ENCODE results near the gene TMC7.
"Not testable (repeated sequence)": the region's sequence is repeated elsewhere in the genome, so short reads cannot be mapped to it uniquely, and the experiment has no call there.

Gene TMC7

DNA sequence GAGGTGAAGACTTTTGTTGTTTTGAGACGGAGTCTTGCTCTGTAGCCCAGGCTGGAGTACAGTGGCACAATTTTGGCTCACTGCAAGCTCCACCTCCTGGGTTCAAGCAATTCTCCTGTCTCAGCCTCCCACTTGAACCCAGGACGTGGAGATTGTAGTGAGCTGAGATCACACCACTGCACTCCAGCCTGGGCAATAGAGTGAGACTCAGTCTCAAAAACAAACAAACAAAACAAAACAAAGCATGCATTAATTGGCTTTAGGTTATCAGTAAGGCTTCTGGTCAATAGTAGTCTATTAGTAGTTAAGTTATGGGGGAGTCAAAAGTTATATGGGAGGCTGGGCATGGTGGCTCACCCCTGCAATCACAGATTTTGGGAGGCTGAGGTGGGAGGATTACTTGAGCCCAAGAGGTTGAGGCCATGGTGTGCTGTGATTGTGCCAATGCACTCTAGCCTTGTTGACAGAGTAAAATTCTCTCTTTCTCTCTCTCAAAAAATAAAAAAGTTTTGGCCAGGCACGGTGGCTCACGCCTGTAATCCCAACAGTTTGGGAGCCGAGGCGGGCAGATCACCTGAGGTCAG, 27.0 kb upstream of the TMC7 start:
- H3K4me1 ChIP-seq (ENCODE audit: insufficient read depth, low read length) = peaks cover 30% of the 10 kb centered on the region
- not testable (repeated sequence) for H3K9me3 ChIP-seq (ENCODE audit: low read length); H2AFZ ChIP-seq (ENCODE audit: low read depth, low read length); H3K4me3 ChIP-seq (ENCODE audit: low read length); H3K27me3 ChIP-seq (ENCODE audit: insufficient read depth, low read length); H3K36me3 ChIP-seq (ENCODE audit: insufficient read depth, low read length)

DNA sequence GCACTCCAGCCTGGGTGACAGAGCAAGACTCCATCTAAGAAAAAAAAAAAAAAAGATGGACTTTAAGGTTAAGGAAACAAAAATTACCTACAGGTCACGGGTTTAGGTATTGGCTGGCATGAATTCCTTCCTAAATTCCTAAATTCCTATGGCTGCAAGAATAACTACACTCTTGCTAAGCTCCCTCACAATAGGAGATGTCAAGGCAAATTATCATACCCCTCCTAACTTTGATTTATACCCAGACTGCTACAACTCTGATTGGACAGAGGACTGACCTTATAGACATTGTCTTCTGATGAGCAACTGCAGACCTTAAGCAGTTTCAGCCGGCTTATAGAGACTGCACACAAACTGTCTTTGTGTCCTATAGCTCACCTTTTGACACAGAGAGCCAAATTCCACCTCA, 25.1 kb upstream of the TMC7 start:
- Histone ChIP-seq H3K9me3 (ENCODE audit: low read length) (no peaks in the 10 kb centered on the region), H2AFZ (ENCODE audit: low read depth, low read length) (peak overlapping the region; percentile 58), H3K4me3 (ENCODE audit: low read length) (no peak overlapping the region), H3K27me3 (ENCODE audit: insufficient read depth, low read length) (no peaks in the 10 kb centered on the region), H3K4me1 (ENCODE audit: insufficient read depth, low read length) (peaks cover 30% of the 10 kb centered on the region), H3K36me3 (ENCODE audit: insufficient read depth, low read length) (no peaks in the 10 kb centered on the region)

- H3K4me1 ChIP-seq (ENCODE audit: insufficient read depth, low read length) = peaks cover 30% of the 10 kb centered on the region
- no peaks in the 10 kb centered on the region for H3K9me3 ChIP-seq (ENCODE audit: low read length)
- H3K4me3 ChIP-seq (ENCODE audit: low read length) = peak overlapping the region; percentile 0
- H2AFZ ChIP-seq (ENCODE audit: low read depth, low read length) = peak overlapping the region; percentile 58
- no peaks in the 10 kb centered on the region for H3K27me3 ChIP-seq (ENCODE audit: insufficient read depth, low read length)
- no peaks in the 10 kb centered on the region for H3K36me3 ChIP-seq (ENCODE audit: insufficient read depth, low read length)
Observed at GRCh38 chr16:18959031-18959505, 24.7 kb upstream of the TMC7 start.

GRCh38 chr16:18965555-18965954, 18.2 kb upstream of the TMC7 start:
- Histone ChIP-seq H3K9me3 (ENCODE audit: low read length) (no peaks in the 10 kb centered on the region), H3K27me3 (ENCODE audit: insufficient read depth, low read length) (no peaks in the 10 kb centered on the region), H3K36me3 (ENCODE audit: insufficient read depth, low read length) (no peaks in the 10 kb centered on the region), H3K4me1 (ENCODE audit: insufficient read depth, low read length) (peaks cover 5% of the 10 kb centered on the region), H3K4me3 (ENCODE audit: low read length) (no peak overlapping the region), H2AFZ (ENCODE audit: low read depth, low read length) (no peak overlapping the region)

DNA sequence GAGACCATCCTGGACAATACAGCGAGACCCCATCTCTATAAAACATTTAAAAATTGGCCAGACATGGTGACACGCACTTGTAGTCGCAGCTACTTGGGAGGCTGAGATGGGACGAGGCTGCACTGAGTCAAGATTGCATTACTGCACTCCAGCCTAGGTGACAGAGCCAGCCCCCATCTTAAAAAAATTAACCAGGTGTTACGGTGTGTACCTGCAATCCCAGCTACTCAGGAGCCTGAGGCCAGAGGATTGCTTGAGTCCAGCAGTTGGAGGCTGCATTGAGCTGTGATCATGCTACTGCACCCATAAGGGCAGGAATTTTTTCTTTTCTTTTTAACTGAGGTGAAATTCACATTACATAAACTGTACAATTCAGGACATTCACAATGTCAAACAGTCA, 16.9 kb upstream of the TMC7 start:
- H3K4me1 ChIP-seq (ENCODE audit: insufficient read depth, low read length) = peaks cover 5% of the 10 kb centered on the region
- H2AFZ ChIP-seq (ENCODE audit: low read depth, low read length) = no peak overlapping the region
- H3K36me3 ChIP-seq (ENCODE audit: insufficient read depth, low read length) = no peaks in the 10 kb centered on the region
- no peaks in the 10 kb centered on the region for H3K27me3 ChIP-seq (ENCODE audit: insufficient read depth, low read length)
- no peak overlapping the region for H3K4me3 ChIP-seq (ENCODE audit: low read length)
- H3K9me3 ChIP-seq (ENCODE audit: low read length) = no peaks in the 10 kb centered on the region

- H2AFZ ChIP-seq (ENCODE audit: low read depth, low read length) = peak overlapping the region; percentile 37
- H3K9me3 ChIP-seq (ENCODE audit: low read length) = no peaks in the 10 kb centered on the region
- H3K4me1 ChIP-seq (ENCODE audit: insufficient read depth, low read length) = peaks cover 5% of the 10 kb centered on the region
- H3K27me3 ChIP-seq (ENCODE audit: insufficient read depth, low read length) = no peaks in the 10 kb centered on the region
- no peaks in the 10 kb centered on the region for H3K36me3 ChIP-seq (ENCODE audit: insufficient read depth, low read length)
- peak overlapping the region; percentile 33 for H3K4me3 ChIP-seq (ENCODE audit: low read length)
Observed at GRCh38 chr16:18969050-18969854, 14.5 kb upstream of the TMC7 start.

DNA sequence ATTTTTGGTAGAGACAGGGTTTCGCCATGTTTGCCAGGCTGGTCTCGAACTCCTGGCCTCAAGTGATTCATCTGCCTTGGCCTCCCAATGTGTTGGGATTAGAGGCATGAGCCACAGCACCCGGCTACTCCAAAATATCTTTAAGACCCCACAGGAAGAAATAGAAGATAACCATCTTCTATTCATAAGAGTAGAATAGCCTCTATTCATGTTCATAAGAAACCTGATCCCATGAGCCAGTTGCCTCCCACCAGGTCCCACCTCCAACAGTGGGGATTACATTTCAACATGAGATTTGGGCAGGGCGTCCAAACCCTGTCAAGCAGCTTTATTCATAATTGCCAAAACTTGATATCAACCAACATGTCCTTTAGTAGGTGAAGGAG, 13.9 kb upstream of the TMC7 start:
- Histone ChIP-seq H3K36me3 (ENCODE audit: insufficient read depth, low read length) (no peaks in the 10 kb centered on the region), H3K9me3 (ENCODE audit: low read length) (no peaks in the 10 kb centered on the region), H3K4me1 (ENCODE audit: insufficient read depth, low read length) (peaks cover 5% of the 10 kb centered on the region), H3K27me3 (ENCODE audit: insufficient read depth, low read length) (no peaks in the 10 kb centered on the region), H2AFZ (ENCODE audit: low read depth, low read length) (no peak overlapping the region), H3K4me3 (ENCODE audit: low read length) (no peak overlapping the region)

DNA sequence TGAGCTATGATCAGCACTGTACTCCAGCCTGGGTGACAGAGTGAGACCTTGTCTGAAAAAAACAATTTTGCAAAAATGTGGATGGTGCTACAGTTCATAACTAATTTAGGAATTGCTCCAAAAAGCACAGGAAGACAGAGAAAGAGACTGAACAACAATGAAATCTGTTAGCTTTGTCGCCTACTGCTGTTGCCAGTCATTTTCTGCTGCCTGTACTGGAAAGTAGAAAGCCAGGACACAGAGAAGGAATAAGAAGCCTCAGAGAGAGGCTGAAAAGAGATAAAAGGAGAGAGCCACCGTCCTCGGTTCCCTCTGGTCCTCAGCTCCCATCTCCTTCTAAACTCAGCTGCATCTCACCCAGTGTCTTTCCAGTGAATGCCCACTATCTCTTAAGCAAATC, 8.6 kb upstream of the TMC7 start:
- Histone ChIP-seq H3K36me3 (ENCODE audit: insufficient read depth, low read length) (no peaks in the 10 kb centered on the region), H3K9me3 (ENCODE audit: low read length) (no peaks in the 10 kb centered on the region), H3K27me3 (ENCODE audit: insufficient read depth, low read length) (no peaks in the 10 kb centered on the region), H3K4me1 (ENCODE audit: insufficient read depth, low read length) (no peaks in the 10 kb centered on the region), H2AFZ (ENCODE audit: low read depth, low read length) (no peak overlapping the region), H3K4me3 (ENCODE audit: low read length) (no peak overlapping the region)

- H3K9me3 ChIP-seq (ENCODE audit: low read length) = no peaks in the 10 kb centered on the region
- no peak overlapping the region for H3K4me3 ChIP-seq (ENCODE audit: low read length)
- no peaks in the 10 kb centered on the region for H3K36me3 ChIP-seq (ENCODE audit: insufficient read depth, low read length)
- H3K4me1 ChIP-seq (ENCODE audit: insufficient read depth, low read length) = peaks cover 4% of the 10 kb centered on the region
- no peaks in the 10 kb centered on the region for H3K27me3 ChIP-seq (ENCODE audit: insufficient read depth, low read length)
- H2AFZ ChIP-seq (ENCODE audit: low read depth, low read length) = no peak overlapping the region
Observed at GRCh38 chr16:18979936-18980335, 3.8 kb upstream of the TMC7 start.

DNA sequence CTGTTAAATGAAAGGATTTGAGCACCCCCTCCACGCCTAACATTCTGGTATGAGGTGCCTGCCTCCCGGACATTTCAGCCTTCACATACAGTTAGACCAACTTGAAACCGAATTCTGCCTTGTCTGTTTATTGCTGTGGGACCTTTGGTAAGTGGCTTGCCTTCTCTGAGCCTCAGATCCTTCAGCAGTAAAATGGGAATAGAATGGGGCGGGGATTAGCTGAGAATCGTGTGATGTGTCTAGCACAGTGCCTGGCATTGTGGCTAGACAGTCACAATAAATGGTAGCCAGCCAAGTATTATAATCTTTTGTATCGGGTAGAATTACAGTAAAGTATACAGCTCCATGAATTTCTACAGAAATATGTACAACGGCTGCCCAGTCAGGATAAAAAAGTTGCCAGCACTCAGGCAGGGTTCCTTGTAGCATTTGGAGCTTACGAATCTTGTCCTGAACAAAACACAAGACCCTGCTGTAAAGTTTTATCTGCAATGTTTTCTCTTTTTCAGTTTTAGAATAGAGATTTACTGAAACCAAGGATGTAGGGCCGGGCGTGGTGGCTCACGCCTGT, 786 bp downstream of the TMC7 start:
- H3K9me3 ChIP-seq (ENCODE audit: low read length) = no peaks in the 10 kb centered on the region
- H3K27me3 ChIP-seq (ENCODE audit: insufficient read depth, low read length) = no peaks in the 10 kb centered on the region
- H3K4me1 ChIP-seq (ENCODE audit: insufficient read depth, low read length) = peaks cover 4% of the 10 kb centered on the region
- peak overlapping the region; percentile 95 for H2AFZ ChIP-seq (ENCODE audit: low read depth, low read length)
- peak overlapping the region; percentile 77 for H3K4me3 ChIP-seq (ENCODE audit: low read length)
- H3K36me3 ChIP-seq (ENCODE audit: insufficient read depth, low read length) = no peaks in the 10 kb centered on the region

DNA sequence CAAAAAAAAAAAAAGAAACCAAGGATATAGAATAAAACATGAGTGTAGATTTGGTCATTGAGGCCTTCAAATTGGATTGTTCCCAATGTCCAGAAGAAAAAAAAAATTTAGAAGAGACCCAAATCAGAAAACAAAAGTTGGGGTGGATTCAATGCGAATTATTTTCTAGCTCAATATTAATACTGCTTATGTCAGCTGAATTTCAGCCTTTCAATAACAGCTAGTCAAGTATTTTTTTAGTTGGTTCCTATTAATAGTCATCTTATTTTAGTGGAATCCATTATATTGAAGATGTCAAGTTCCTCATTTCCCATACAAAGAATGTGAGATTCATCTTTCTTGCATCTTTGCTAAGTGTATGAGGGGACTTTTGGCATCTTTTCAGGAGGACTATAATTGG, 1.5 kb downstream of the TMC7 start:
- H3K4me1 ChIP-seq (ENCODE audit: insufficient read depth, low read length); H3K27me3 ChIP-seq (ENCODE audit: insufficient read depth, low read length); H3K9me3 ChIP-seq (ENCODE audit: low read length); H2AFZ ChIP-seq (ENCODE audit: low read depth, low read length); H3K36me3 ChIP-seq (ENCODE audit: insufficient read depth, low read length); H3K4me3 ChIP-seq (ENCODE audit: low read length): not testable (repeated sequence)

DNA sequence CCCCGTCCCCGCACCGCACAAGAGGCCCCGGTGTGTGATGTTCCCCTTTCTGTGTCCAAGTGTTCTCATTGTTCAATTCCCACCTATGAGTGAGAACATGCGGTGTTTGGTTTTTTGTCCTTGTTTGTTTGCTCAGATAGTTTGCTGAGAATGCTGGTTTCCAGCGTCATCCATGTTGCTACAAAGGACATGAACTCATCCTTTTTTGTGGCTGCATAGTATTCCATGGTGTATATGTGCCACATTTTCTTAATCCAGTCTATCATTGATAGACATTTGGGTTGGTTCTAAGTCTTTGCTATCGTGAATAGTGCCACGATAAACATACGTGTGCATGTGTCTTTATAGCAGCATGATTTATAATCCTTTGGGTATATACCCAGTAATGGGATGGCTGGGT, 8.0 kb downstream of the TMC7 start:
- not testable (repeated sequence) for H2AFZ ChIP-seq (ENCODE audit: low read depth, low read length); H3K4me1 ChIP-seq (ENCODE audit: insufficient read depth, low read length); H3K9me3 ChIP-seq (ENCODE audit: low read length); H3K27me3 ChIP-seq (ENCODE audit: insufficient read depth, low read length); H3K36me3 ChIP-seq (ENCODE audit: insufficient read depth, low read length); H3K4me3 ChIP-seq (ENCODE audit: low read length)

- not testable (repeated sequence) for H3K36me3 ChIP-seq (ENCODE audit: insufficient read depth, low read length); H3K27me3 ChIP-seq (ENCODE audit: insufficient read depth, low read length); H2AFZ ChIP-seq (ENCODE audit: low read depth, low read length); H3K9me3 ChIP-seq (ENCODE audit: low read length); H3K4me1 ChIP-seq (ENCODE audit: insufficient read depth, low read length); H3K4me3 ChIP-seq (ENCODE audit: low read length)
Observed at GRCh38 chr16:18993531-18993930, 9.8 kb downstream of the TMC7 start.
